ENCODE measurements around the gene CTU2.

Gene CTU2

DNA sequence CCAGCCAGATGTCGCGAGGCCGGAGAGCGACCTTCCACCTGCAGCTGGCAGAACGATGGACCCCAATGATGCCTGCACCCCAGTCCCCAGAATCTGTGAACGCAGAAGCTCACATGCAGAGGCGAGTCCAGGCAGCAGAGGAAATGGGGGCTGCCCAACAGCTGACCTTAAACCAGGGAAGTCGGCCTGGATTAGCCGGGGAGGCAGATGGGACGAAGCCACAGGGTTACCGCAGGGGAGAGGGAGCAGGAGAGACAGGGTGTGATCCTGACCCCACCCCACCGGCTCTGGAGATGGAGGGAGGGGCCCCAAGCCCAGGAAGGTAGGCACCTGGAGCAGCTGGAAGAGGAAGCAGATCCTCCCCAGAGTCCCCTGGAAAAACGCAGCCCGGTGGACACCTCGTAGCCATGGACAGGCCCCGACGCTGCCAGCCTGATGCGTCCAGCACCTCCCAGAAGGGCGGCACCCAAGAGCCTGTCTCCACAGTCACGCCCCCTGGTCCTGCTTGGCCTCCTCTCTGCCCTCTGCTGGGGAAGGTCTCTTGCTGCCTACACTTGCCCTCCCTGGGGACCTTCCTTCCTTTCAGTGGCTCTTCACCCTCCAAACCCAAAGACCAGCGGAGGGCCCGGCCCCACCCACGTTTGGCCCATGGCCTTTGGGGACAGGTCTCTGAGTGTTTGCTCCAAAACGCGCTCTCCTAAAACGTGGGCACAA, 41.4 kb downstream of the CTU2 start:
- DNase-seq: peak; percentile 37

DNA sequence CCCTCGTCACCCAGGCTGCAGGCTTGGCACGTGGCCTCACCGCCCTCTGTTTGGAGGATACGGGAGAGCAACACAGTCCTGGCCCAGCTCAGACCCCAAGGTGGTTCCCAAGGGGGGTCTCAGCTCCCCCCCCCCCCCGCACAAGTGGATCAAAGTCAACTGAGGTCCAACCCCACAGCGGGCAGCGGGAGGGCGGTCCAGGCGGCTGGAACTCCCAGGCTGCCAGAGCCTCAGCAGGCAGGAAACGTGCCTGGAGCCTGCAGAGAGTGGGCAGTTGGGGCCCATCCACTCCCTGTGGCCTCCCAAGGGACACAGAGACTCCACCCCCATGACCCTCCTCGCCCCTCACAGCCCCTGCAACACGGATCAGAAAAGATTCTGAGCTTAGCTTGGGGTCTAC, 42.1 kb downstream of the CTU2 start:
- DNase-seq: no peak

GRCh38 chr16:88749358-88749757, 43.1 kb downstream of the CTU2 start:
- DNase-seq: no peak

DNA sequence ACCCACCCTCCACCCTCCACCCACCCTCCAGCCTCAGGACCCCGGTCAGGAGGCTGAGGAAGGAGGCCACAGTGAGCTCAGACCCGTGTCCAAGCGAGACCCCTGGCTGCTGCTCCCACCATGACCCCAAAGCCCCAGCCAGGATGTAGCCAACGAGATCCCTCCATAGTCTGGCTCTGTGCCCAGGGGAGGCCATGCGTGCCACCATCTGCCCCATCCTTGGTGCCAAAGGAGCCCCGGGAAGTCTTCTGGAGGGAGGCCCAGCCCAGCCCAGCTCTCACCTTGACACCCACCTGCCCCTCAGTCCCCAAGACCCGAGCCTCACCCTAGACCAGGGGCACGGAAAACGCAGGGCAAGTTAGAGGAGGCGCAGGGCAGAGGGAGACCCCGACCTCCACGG, 44.6 kb downstream of the CTU2 start:
- DNase-seq: no peak

GRCh38 chr16:88752386-88753002, 46.2 kb downstream of the CTU2 start:
- DNase-seq: no peak

DNA sequence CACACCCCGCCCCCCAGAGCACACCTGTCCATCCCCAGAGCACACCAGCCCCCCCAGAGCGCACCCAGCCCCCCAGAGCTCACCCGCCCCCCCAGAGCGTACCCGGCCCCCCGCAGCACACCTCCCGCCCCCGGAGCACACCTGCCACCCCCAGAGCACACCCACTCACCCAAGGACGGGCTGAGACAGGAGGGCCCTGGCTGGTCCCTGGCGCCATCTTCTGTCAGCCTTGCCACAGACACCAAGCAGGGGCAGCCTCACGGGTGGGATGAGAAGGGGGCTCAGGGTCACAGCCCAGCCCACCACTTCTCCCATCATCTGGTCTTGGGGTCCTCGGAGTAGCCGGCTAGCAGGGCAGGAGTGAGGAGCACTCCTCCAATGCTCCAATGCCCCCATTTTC, 46.9 kb downstream of the CTU2 start:
- no peak for DNase-seq

DNA sequence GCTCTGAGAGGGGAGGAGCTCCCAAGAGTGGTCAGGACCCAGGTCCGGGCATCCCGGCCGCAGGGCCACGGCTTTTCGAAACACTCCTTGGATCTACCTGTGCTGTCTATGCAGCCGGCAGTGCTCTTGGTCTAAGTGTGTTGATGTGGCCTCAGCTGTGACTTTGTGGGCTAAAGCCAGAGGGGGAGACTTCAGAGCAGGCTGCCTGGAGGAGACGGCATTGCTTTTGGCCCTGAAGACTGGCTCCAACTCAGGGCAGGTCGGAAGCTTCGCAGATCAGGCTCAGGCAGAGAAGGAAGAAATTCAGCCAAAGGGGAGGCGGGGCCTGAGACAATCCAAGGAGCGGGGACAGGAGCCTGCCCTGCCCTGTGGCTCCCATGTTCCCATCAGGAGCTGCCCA, 47.3 kb downstream of the CTU2 start:
- DNase-seq: no peak

DNA sequence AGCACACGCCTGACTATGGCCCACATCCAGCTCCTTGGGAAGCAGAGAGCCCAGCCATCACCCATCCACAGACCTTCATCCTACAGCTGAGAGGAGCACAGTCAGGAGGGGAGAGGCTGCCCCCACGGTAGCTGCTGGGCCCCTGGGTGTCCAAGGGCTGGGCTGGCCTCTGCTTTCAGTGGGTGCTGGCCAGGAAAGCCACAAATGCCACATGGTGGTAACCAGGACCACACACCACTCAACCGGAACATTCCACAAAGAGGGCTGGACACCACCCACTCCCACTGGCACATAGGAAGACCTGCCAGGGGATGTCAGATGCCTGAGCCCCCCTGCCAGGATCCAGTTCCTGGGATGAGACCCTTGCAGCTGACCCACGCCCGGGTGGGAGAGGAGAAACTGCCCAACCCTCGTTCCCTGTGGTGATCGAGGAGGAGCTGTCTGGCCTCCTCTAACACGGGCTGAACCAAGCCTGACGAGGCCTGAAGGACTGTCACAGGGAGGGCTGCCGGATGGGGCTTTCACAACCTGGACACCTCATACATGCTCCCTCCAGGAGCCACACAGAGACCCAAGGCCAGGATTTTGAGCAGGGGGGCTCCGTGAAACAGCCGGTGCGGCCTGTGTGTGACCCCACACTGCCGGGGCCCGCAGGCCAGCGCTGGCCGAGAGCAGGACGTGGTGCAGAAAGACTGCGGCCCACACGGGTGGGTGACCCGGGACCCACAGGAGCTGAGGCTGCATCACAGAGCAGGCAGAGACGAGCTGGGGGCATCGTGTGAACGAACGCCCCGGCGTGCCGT, 48.0 kb downstream of the CTU2 start:
- no peak for DNase-seq

DNA sequence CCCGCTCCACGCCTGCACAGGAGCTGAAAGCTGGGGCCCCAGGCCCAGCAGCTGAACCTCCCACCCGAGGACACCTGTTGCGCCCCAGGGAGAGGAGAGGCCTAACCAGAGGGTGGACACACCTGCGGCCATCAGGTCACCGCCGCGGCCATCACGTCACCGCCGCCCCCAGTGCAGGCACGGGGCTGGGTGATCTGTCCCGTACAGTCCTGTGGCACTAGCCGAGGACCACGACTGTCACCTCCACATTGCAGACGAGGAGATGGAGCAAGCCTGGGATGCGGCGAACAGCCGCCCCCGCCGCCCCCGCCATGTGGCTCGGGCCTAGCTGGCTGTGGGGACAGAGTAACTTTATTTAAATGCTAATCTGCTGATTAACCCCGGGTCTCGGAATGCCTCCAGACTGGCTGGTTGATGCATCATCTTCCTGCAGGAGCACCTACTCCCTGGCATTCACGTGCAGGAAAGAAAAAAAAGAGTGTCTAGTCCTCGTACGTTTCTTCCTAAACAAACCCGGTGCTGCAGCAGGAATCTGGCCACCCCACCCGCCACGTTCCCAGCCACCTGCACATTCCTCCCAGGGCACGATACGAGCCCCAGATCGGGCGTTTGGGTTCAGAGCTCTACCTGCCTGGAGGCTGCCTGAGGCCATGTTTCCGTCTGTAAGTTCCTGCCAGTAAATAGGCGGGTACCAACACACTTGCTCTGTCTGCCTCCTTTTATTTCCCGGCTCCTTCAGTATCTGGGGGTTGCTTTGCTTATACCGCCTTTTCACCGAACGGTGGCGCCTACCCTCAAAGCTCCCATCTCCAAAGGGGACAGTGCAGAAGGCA, 48.8 kb downstream of the CTU2 start:
- no peak for DNase-seq

DNA sequence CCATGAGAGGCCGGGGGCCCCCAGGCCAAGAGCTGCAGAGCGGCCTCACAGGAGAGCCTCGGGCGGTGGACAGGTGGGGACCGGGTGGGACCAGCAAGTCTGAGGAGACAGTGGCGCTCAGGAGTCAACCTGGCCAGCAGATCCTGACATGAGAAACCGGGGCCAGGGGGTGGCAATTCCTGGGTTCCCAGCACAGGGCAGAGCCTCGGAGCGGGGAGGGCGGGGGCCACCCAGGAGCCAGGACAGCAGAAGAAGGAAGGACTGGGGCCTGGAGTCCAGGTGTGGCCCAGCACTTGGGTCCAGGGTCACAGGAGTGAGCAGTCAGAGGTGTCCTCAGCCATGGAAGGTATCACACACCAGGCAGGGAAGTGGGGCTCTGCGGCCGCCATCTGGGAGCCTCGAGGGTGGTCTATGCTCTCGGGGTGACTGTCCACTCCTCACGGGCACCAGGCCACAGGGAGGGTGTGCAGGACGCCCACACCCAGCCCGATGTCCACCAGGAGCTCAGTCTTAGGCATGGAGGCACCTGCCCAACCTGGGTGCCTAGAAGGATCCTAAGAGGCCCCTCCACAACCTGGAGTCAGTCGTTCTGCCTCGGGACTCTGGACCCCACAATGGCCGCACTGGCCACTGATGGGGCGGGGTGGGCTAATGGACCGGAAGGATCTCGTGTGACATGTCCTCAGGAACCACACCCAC, 49.6 kb downstream of the CTU2 start:
- no peak for DNase-seq

DNA sequence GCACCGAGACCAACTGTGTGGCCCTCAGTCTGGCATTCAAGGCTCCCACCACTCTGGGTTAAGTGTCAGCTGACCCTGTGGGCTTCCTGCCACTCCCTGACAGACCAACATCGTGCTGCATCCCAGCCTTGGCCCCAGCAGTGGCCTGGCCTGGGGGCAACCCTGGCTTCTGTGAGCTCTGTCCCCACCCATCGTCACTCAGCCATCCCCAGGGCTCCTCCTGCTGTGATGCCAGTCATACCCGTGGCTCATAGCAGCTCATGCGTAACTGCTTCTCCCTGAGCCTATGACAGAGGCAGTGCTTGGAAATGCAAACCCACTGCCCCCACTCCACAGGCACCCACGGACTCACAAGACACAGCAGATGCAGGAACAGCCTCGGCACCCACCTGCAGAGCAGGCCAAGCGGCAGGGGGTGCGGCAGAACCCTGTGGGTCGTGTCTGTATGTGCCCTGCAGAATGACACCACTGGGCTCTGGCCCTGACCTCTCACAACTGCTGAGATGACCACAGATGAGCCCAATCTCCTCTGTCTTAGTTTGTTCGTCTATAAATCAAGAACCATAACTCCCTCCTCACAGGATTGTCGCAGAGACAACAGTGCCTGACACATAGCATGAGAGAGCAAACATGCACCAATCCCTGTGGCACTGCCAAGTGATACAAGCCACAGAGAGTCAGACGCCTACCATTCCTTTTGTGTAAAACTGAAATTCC, 52.1 kb downstream of the CTU2 start:
- DNase-seq: no peak

DNA sequence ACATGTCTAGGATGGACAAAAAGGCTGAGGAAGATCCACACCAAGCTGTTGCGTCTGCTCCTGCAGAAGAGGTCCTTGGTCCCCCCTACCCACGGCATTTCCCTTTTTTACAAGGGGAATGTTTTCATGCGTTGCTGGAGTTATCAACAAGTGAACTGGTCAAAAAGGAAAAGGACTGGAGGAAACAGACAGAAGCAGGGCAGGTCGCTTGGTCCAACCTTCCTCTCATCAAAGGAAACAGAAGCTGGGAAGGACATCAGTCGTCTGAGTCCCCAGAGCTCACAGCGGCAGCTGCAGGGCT, 52.6 kb downstream of the CTU2 start:
- DNase-seq: no peak

DNA sequence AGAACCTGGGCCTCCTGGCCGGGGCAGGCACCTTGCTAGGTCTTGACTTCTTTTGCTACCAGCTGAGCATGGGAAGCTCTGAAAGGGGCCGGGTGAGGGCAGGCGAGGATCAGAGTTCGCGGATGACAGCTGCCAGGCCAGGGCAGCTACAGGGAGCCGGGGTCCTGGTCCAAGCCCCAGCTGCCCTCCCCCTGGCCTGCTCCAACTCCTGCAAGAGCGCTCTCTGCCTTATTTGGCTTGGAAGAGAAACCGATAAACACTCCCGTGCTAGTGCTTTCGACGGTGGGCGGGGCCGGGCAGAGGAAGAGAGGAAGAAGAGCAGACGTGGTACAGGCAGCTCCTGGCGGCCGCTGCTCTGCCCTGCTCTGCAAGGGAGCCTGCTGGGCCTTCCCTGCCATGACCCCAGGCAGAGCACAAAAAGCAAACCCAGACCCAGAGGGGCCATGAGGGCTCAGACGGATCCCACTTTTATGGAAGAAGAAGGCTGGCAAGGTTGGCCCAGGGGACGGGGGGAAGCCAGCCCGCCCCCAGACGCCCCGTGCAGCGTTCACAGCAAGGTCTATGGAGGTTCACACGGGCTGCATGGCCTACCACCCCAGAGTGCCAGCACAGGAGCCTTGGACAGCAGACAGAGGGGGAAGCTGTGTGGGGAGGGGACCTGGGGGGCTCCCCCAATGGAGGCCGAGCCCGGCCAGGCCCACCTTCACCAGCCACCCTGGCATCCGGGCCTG, 53.1 kb downstream of the CTU2 start:
- peak; percentile 10 for DNase-seq

- no peak for DNase-seq
These were observed 53.7 kb downstream of the CTU2 start for GRCh38 chr16:88759976-88760350.

GRCh38 chr16:88760424-88761142, 54.3 kb downstream of the CTU2 start:
- no peak for DNase-seq

DNA sequence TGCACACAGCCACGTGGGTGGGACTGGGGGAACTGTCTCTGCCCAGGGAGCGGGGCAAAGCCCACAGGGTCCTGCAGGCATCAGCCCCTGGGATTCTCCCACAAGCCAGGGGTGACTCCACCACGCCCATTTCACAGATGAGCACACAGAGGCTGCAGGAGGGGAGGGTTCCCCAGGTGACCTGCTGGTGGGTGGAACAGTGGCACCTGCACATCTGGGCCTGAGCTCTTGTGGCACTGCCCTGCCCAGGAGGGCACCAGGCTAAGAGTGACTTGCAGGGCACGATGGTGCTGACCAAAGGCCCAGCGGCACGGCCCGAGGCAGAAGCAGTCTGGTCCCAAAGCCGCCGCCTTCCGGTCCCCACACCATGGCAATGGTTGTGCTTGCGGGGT, 54.8 kb downstream of the CTU2 start:
- DNase-seq: no peak

GRCh38 chr16:88761830-88762229, 55.5 kb downstream of the CTU2 start:
- no peak for DNase-seq

DNA sequence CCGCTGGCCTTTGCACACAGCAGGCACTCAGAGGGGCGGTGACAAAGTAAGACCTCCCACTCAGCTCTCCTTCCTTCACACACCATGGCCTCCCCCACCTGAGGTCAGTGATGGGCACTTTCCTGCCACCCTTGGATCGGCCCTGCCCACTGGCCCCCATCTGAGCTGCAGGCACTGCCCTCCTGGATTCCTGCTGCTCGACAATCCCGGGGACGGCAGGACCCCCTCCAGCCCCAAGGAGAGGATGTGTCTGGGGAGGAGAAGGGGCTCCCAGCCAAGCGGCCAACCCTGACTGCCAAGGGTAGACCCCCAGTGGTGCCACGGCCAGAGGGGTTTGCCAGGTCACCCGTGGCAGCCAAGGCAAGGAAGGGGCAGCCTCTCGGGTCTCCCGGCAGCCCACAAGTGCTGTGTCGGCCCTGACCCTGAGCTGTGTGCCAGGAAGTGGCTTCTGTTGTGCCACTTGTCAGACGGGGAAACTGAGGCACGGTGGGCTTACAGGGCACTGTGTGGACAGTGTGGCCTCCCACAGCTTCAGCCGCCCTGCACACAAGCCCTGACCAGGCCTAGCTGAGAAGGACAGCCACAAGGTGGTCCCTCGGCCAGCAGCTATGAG, 56.1 kb downstream of the CTU2 start:
- DNase-seq: no peak

DNA sequence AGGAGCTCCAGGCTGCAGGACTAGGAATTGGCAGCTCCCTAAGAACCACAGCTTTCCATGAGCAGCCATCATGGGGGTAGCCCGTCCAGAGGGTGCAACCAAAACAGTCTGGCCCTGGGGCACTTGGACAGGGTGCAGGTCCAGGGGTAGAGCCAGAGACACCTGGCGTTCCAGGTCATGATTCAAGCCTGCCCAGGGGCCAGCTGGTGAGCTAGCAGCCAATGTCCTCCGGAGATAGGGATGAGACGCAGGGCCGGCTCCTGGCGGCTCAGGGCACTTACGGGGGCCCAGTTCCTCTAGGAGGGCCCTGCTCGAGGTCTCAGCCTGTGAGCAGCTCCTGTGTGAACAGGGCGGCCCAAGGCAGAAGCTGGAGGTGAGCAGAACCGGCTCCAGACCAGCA, 56.6 kb downstream of the CTU2 start:
- DNase-seq: no peak

DNA sequence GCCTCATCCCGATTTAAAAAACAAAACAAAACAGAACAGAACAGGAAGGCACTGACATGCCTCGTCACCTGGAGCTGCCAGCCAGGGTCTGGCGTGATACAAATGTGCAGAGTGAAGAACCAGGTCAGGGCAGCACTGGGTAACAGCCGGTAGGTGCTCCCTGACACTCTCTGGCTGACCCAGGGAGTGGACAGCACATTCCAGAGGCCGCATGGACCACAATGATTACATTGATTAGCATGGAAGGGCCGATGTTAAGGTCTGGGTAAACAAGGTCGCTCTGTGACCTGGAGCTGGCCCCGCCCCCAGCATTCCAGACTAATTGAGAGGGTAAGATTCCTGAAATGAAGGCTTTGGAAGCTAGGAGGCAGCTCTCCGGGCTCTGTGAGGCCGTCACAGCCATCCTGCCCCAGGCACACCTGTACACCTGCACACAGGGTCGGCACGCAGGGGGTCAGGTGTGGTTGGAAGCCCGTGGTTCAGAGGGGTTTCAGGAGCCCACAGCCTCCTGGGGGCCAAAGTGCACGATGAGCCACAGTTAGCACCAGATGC, 57.3 kb downstream of the CTU2 start:
- DNase-seq: no peak

Data from CD4-positive, alpha-beta T cell treated with Interferon gamma for 1 hour (primary cell).